Choroid plexus epithelial cell (primary cell): ENCODE measurements around the gene HLA-DQB1.

Source experiments
- DNase-seq: peaks from one replicate; pipeline ENCODE4 v3.0.0-alpha.2; 2010; ENCODE audit warnings: low read depth
- H3K4me3 ChIP-seq: 2 replicates; pipeline ENCODE4 v1.5.1; 2011; ENCODE audit warnings: low read depth, mild to moderate bottlenecking, control low read depth, low read length, moderate library complexity
- TF ChIP-seq, protein P1 (sequence below): conservative IDR thresholded peaks from 2 replicates; pipeline ENCODE4 v1.5.1; 2011; ENCODE audit warnings: low read depth, mild to moderate bottlenecking, control low read depth, inconsistent platforms, low read length, moderate library complexity

HLA-DQB1 gene

DNA sequence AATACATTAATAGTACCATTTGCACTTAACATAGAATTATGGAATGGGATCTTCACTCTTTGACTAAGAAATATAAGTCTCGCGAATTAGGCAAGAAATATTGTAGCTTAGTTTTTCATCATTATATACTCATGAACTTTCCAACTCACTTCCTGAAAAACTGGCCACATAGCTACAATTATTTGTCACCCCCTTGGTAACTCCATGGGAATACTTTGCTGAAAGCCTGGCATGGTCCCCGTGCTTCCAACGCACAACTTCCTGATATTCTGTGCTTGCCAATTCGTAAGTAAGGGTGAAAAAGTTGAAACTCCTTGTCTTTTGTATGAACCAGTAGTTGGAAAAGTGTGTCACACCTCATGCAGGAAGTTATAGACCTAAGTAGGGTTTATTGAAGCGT, 53.0 kb downstream of the HLA-DQB1 start:
- no peak for DNase-seq
- H3K4me3 ChIP-seq, result no peak overlapping the region
- TF ChIP-seq, protein P1, sequence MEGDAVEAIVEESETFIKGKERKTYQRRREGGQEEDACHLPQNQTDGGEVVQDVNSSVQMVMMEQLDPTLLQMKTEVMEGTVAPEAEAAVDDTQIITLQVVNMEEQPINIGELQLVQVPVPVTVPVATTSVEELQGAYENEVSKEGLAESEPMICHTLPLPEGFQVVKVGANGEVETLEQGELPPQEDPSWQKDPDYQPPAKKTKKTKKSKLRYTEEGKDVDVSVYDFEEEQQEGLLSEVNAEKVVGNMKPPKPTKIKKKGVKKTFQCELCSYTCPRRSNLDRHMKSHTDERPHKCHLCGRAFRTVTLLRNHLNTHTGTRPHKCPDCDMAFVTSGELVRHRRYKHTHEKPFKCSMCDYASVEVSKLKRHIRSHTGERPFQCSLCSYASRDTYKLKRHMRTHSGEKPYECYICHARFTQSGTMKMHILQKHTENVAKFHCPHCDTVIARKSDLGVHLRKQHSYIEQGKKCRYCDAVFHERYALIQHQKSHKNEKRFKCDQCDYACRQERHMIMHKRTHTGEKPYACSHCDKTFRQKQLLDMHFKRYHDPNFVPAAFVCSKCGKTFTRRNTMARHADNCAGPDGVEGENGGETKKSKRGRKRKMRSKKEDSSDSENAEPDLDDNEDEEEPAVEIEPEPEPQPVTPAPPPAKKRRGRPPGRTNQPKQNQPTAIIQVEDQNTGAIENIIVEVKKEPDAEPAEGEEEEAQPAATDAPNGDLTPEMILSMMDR, result no peak

DNA sequence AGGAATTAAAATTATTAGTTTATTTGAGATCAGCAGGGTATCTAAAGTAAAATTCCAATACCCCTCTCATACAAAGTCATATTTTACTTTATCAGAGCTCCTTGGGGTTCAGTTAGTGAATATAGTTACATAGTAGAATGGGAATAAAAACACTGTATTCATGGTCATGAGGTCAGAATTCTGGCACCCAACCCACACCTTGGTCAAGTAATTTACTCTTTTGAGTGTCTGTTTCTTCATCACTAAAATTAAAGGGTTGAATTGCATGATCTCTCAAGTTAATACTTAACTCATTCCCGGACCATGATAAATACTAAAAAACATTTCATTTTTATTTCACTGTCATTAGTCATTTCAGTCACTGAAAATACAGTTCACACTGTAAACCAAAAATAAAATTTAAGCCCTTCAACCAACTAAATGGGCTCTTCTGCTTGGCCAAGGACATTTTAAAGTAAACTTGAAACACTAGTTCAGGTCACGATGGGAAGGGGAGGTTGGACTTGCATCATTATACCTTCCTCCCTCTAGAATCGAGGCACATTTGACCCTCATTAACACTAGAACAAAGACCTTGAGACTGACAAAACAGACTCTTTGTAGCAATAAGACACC, 55.7 kb downstream of the HLA-DQB1 start:
- no peak overlapping the region for H3K4me3 ChIP-seq
- DNase-seq, result no peak
- TF ChIP-seq, protein P1, result no peak

DNA sequence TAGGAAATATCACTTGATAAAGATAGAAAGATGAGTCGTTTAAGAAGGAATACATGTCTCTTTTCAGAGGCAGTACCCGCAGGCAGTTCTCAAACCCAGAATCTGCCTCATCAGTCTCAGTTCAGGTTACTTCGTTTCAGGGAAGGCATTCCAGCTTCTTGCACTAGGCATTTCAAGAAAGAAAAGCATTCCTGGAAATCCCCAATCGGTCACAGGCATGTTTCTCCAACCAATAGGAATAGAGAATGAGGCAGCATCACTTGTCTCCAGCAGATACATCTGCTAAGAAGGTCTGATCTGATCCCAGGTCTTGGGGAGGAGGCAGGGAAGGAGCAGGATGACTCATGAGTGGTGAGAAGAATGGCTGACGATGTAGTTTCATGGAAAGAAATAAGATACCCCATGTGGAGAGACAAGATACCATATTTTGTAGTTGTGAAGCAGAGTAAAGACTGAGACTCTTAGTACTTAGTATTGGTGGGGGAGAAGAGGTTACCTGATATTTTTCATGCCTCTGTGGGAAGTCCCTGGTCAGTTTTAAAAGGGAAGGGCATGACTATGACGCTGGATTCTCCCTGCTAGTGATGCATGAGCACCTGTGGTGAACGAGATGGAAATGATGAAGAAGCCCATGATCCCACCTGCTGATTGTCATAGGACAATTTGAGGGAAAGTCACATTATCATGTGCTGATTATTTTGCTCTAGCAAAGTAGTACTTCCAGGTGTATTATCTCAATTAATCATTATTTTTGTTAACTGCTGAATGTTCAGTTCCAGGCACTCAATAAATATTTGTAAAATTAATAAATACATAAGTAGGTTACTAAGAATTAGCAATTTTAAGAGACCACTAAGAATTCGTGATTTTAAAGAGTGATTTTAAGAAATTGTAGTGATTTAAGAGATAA, 56.5 kb downstream of the HLA-DQB1 start:
- DNase-seq, result peak; percentile 97
- TF ChIP-seq, protein P1, result no peak
- no peak overlapping the region for H3K4me3 ChIP-seq
